ENCODE results near the gene FBLN1.

DNA sequence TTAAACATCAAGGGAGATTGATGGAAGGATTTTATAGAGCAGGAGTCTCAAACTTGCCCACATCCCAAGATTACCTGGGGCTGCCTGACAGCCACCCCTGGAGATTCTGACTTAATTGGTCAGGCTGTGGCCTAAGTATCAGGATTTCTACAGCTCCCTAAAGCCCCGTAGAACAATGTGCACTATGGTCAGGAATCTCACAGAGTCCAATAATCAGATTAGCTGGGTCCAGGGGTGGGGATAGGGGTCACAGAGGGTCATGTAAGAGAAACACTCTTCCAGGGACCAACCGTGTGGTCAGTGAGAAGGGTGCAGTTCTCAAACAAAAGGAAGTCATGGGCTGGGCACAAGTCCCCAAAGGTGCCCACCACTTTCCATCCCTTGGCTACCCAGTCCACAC, 20.5 kb upstream of the FBLN1 start:
- TF ChIP-seq EZH2phosphoT487 (IDR thresholded peaks at IDR 0.05; ENCODE audit: borderline replicate concordance) = no peak
- no peak for TF ChIP-seq CTCF (IDR thresholded peaks at IDR 0.05 in 2 of 3, conservative IDR thresholded peaks at IDR 0.05 in 1 of 3; ENCODE audit: borderline replicate concordance in 1 of 3, insufficient read depth in 1 of 3, low read depth in 2 of 3, low read length in 2 of 3)
- no peak for TF ChIP-seq EGR1 (IDR thresholded peaks at IDR 0.05; ENCODE audit: low read depth)
- no peak for TF ChIP-seq SIN3A (IDR thresholded peaks at IDR 0.05; ENCODE audit: low read depth)
- TF ChIP-seq, protein P1, sequence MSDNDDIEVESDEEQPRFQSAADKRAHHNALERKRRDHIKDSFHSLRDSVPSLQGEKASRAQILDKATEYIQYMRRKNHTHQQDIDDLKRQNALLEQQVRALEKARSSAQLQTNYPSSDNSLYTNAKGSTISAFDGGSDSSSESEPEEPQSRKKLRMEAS (IDR thresholded peaks at IDR 0.05) = no peak
- no peak for TF ChIP-seq RAD21 (IDR thresholded peaks at IDR 0.05; ENCODE audit: low read depth)
- TF ChIP-seq POLR2AphosphoS5 (IDR thresholded peaks at IDR 0.05; ENCODE audit: low read depth, low read length) = no peak
- no peak for TF ChIP-seq TCF7L2 (IDR thresholded peaks at IDR 0.05; ENCODE audit: borderline replicate concordance, extremely low read depth, insufficient read depth, insufficient read length)

All from HCT116 (cell line).